Kidney epithelial cell (primary cell): Measurements from ENCODE around the gene SNCAIP. TPM values are rescaled to one million over a fixed set of nuclear protein-coding genes. Genes with fewer than 3 reads are reported as not detected.

Experiments used
- DNase-seq: peaks from one replicate; pipeline ENCODE4 v3.0.0-alpha.2; 2010; ENCODE audit warnings: low read depth
- H3K27me3 ChIP-seq: 2 replicates; pipeline ENCODE4 v1.6.0; 2011; ENCODE audit warnings: low read length; ENCODE audit not compliant: control insufficient read depth, insufficient read depth
- H3K36me3 ChIP-seq: 2 replicates; pipeline ENCODE4 v1.5.1; 2011; ENCODE audit warnings: low read length; ENCODE audit not compliant: control insufficient read depth, insufficient read depth
- H3K4me3 ChIP-seq: 2 replicates; pipeline ENCODE4 v1.5.1; 2011; ENCODE audit warnings: low read depth, mild to moderate bottlenecking, control low read depth, low read length
- total RNA-seq: library from RNA; depleted of rRNA; stranded (reverse); fragments of >200 nt; gene quantifications from 2 replicates; pipeline ENCODE4 v1.2.3, GENCODE V29; 2015
- TF ChIP-seq, protein P1 (sequence below): IDR thresholded peaks from 2 replicates; pipeline ENCODE4 v1.5.1; 2011; ENCODE audit warnings: mild to moderate bottlenecking, moderate library complexity, low read length, control low read depth, inconsistent platforms; ENCODE audit not compliant: insufficient read depth, poor library complexity, severe bottlenecking

SNCAIP gene
- total RNA-seq, 1 donor from 2014 or later, result 3.1 TPM

GRCh38 chr5:122330881-122331280 lies 18.8 kb downstream of the SNCAIP start:
- no peaks in the 10 kb centered on the region for H3K36me3 ChIP-seq
- no peak overlapping the region for H3K4me3 ChIP-seq
- no peak for DNase-seq
- TF ChIP-seq, protein P1, sequence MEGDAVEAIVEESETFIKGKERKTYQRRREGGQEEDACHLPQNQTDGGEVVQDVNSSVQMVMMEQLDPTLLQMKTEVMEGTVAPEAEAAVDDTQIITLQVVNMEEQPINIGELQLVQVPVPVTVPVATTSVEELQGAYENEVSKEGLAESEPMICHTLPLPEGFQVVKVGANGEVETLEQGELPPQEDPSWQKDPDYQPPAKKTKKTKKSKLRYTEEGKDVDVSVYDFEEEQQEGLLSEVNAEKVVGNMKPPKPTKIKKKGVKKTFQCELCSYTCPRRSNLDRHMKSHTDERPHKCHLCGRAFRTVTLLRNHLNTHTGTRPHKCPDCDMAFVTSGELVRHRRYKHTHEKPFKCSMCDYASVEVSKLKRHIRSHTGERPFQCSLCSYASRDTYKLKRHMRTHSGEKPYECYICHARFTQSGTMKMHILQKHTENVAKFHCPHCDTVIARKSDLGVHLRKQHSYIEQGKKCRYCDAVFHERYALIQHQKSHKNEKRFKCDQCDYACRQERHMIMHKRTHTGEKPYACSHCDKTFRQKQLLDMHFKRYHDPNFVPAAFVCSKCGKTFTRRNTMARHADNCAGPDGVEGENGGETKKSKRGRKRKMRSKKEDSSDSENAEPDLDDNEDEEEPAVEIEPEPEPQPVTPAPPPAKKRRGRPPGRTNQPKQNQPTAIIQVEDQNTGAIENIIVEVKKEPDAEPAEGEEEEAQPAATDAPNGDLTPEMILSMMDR, result no peak
- no peaks in the 10 kb centered on the region for H3K27me3 ChIP-seq

GRCh38 chr5:122332599-122333555 lies 20.8 kb downstream of the SNCAIP start:
- Histone ChIP-seq H3K27me3 (no peaks in the 10 kb centered on the region), H3K36me3 (no peaks in the 10 kb centered on the region), H3K4me3 (no peak overlapping the region)
- TF ChIP-seq, protein P1, result no peak
- DNase-seq, result no peak

DNA sequence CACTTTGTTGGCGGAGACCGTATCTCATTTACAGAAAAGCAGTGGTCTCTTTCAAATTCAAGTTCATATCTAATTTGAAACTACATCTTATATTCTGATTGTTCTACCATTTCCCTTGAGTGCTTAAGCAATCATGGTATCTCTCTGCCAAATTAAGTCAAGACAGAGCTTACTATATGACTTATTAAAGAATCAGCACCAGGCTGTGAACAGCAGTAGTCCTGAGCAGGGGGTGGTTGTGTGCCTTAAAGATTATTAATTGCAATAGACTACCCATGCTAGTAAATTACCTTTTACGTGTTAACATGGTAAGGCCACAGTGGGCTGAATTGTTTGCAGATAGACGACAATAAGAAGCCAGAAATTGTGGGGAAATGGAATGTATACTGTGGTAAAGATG lies 21.5 kb downstream of the SNCAIP start:
- no peak for DNase-seq
- no peaks in the 10 kb centered on the region for H3K27me3 ChIP-seq
- H3K4me3 ChIP-seq, result no peak overlapping the region
- H3K36me3 ChIP-seq, result no peaks in the 10 kb centered on the region
- TF ChIP-seq, protein P1, result no peak

- Histone ChIP-seq H3K27me3 (no peaks in the 10 kb centered on the region), H3K36me3 (no peaks in the 10 kb centered on the region), H3K4me3 (no peak overlapping the region)
- DNase-seq, result no peak
- TF ChIP-seq, protein P1, result no peak
Measured at GRCh38 chr5:122339591-122339990, 27.6 kb downstream of the SNCAIP start.

- H3K27me3 ChIP-seq, result no peaks in the 10 kb centered on the region
- no peak overlapping the region for H3K4me3 ChIP-seq
- no peak for DNase-seq
- H3K36me3 ChIP-seq, result no peaks in the 10 kb centered on the region
- TF ChIP-seq, protein P1, result no peak
Measured at GRCh38 chr5:122341087-122341486, 29.1 kb downstream of the SNCAIP start.
